Panc1 (cell line): ENCODE measurements around the gene EME1. TPM values are rescaled to one million over a fixed set of nuclear protein-coding genes. Genes with fewer than 3 reads are reported as not detected.

Experiments
- ATAC-seq: fragments of 200-7000 bp; cut with Tn5 transposase; 2 replicates; pipeline ENCODE4 v1.9.1; 2020; ENCODE audit warnings: mild to moderate bottlenecking, moderate library complexity
- BruUV-seq: library from RNA; stranded (reverse); fragments of 400-500 nt; replicated peaks from 2 replicates; lab custom pipeline; 2021; lab: Mats Ljungman, UMichigan
- CTCF ChIA-PET: fragments of 300-600 bp; sonication (Branson Sonifier 250); formaldehyde crosslinking; loops from one replicate; lab custom pipeline; 2022; ENCODE audit warnings: antibody characterized with exemption; lab: Charles Lee
- POLR2A ChIA-PET: fragments of 300-600 bp; sonication (Branson Sonifier 250); formaldehyde crosslinking; loops from one replicate; lab custom pipeline; 2022; ENCODE audit warnings: antibody characterized with exemption; lab: Charles Lee
- DNase-seq: peaks from one replicate; pipeline ENCODE4 v3.0.0-alpha.2; 2010; ENCODE audit warnings: low read depth, low spot score
- H3K27ac ChIP-seq: 2 replicates; pipeline ENCODE4 v1.5.1; 2011; ENCODE audit warnings: mild to moderate bottlenecking, low read length, inconsistent platforms
- H3K27me3 ChIP-seq: fragments of 200-500 bp; sonication (Bioruptor generic); 2 replicates; pipeline ENCODE4 v1.6.0; 2014; ENCODE audit warnings: low read length, inconsistent platforms; ENCODE audit not compliant: control insufficient read depth, insufficient read depth
- H3K36me3 ChIP-seq: fragments of 200-500 bp; sonication (Bioruptor generic); 2 replicates; pipeline ENCODE4 v1.5.1; 2014; ENCODE audit warnings: inconsistent platforms, mild to moderate bottlenecking, low read length, moderate library complexity; ENCODE audit not compliant: control insufficient read depth, insufficient read depth
- H3K4me1 ChIP-seq: 2 replicates; pipeline ENCODE4 v1.5.1; 2011; ENCODE audit warnings: inconsistent platforms, mild to moderate bottlenecking, low read length, moderate library complexity; ENCODE audit not compliant: control insufficient read depth, insufficient read depth
- H3K4me3 ChIP-seq, 2 experiments: 2 replicates each; pipeline ENCODE4 v1.5.1; 2011 to 2012; ENCODE audit warnings: low read depth in 2 of 2, low read length in 2 of 2, mild to moderate bottlenecking in 2 of 2, inconsistent platforms in 1 of 2, moderate library complexity in 1 of 2
- H3K9me3 ChIP-seq: fragments of 200-500 bp; sonication (Bioruptor generic); 2 replicates; pipeline ENCODE4 v1.5.1; 2014; ENCODE audit warnings: low read depth, mild to moderate bottlenecking, inconsistent platforms, low read length, moderate library complexity; ENCODE audit not compliant: control insufficient read depth, insufficient read depth
- CTCF ChIP-seq: fragments of 450-650 bp; IDR thresholded peaks from 2 replicates; pipeline ENCODE4 v1.5.1; 2017; ENCODE audit warnings: mild to moderate bottlenecking
- POLR2AphosphoS5 ChIP-seq: IDR thresholded peaks from 2 replicates; pipeline ENCODE4 v1.6.1; 2012; ENCODE audit warnings: mild to moderate bottlenecking, low read depth, low read length, moderate library complexity
- SIN3A ChIP-seq: IDR thresholded peaks from 2 replicates; pipeline ENCODE4 v1.6.1; 2012; ENCODE audit warnings: low read depth, mild to moderate bottlenecking, low read length, moderate library complexity, borderline replicate concordance; ENCODE audit not compliant: insufficient read depth
- TCF7L2 ChIP-seq: IDR thresholded peaks from 2 replicates; pipeline ENCODE4 v1.6.1; 2011; ENCODE audit warnings: mild to moderate bottlenecking, low read depth, low read length, inconsistent platforms
- in situ Hi-C: cut with HindIII; loops from 2 replicates; pipeline ENCODE4 v1.10.0; 2016; ENCODE audit warnings: low sequenced_read_pairs, low pct_unique_long_range_greater_than_20kb
- intact Hi-C: fragments of 100-400 bp; cut with micrococcal nuclease; formaldehyde crosslinking; loops from one replicate; pipeline ENCODE4 v1.10.0; 2022; ENCODE audit not compliant: unreplicated experiment
- total RNA-seq: library from RNA; stranded (reverse); gene quantifications from one replicate; pipeline ENCODE4 v1.2.1, GENCODE V29; 2021; ENCODE audit not compliant: unreplicated experiment
- TF ChIP-seq, protein P1 (sequence below), 2 experiments: IDR thresholded peaks; 2 replicates each; pipeline ENCODE4 v1.6.1; 2011 to 2012; ENCODE audit warnings: low read depth in 2 of 2, control low read depth in 1 of 2, low read length in 1 of 2, mild to moderate bottlenecking in 1 of 2, moderate library complexity in 1 of 2; ENCODE audit not compliant: insufficient read depth in 1 of 2

The EME1 gene
- total RNA-seq, 1 experiment from 2014 or later = 15.3 TPM

- H3K27me3 ChIP-seq = no peaks in the 10 kb centered on the region
- in situ Hi-C loops = no loop called here
- H3K9me3 ChIP-seq = no peaks in the 10 kb centered on the region
- no peak overlapping the region for H3K27ac ChIP-seq
- no TSS peak for BruUV-seq
- ATAC-seq = no peak
- peaks cover 5% of the 10 kb centered on the region for H3K4me1 ChIP-seq
- POLR2A ChIA-PET = no interaction called here
- no peak overlapping the region for H3K4me3 ChIP-seq
- peaks cover 21% of the 10 kb centered on the region for H3K36me3 ChIP-seq
- CTCF ChIA-PET = no interaction called here
- no peak for DNase-seq
- intact Hi-C loops = no loop called here
- TF ChIP-seq, protein P1, sequence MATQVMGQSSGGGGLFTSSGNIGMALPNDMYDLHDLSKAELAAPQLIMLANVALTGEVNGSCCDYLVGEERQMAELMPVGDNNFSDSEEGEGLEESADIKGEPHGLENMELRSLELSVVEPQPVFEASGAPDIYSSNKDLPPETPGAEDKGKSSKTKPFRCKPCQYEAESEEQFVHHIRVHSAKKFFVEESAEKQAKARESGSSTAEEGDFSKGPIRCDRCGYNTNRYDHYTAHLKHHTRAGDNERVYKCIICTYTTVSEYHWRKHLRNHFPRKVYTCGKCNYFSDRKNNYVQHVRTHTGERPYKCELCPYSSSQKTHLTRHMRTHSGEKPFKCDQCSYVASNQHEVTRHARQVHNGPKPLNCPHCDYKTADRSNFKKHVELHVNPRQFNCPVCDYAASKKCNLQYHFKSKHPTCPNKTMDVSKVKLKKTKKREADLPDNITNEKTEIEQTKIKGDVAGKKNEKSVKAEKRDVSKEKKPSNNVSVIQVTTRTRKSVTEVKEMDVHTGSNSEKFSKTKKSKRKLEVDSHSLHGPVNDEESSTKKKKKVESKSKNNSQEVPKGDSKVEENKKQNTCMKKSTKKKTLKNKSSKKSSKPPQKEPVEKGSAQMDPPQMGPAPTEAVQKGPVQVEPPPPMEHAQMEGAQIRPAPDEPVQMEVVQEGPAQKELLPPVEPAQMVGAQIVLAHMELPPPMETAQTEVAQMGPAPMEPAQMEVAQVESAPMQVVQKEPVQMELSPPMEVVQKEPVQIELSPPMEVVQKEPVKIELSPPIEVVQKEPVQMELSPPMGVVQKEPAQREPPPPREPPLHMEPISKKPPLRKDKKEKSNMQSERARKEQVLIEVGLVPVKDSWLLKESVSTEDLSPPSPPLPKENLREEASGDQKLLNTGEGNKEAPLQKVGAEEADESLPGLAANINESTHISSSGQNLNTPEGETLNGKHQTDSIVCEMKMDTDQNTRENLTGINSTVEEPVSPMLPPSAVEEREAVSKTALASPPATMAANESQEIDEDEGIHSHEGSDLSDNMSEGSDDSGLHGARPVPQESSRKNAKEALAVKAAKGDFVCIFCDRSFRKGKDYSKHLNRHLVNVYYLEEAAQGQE (IDR thresholded peaks at IDR 0.05; ENCODE audit: insufficient read depth in 1 of 2, low read depth in 2 of 2, low read length in 1 of 2) = no peak
- TF ChIP-seq POLR2AphosphoS5 = no peak; the same call in 1 of the 2 replicates
- TF ChIP-seq CTCF = no peak
- no peak for TF ChIP-seq SIN3A
- TF ChIP-seq TCF7L2 = no peak
Measured at GRCh38 chr17:50370052-50370451, 3.0 kb upstream of the EME1 start.

- no TSS peak for BruUV-seq
Measured at GRCh38 chr17:50371526-50371925, 1.5 kb upstream of the EME1 start.

More at GRCh38 chr17:50371526-50371925, 1.5 kb upstream of the EME1 start:
- H3K36me3 ChIP-seq = peaks cover 21% of the 10 kb centered on the region
- in situ Hi-C loops (no loop called here), intact Hi-C loops (no loop called here)
- CTCF ChIA-PET = interaction anchor here (0.8 kb wide), 1 partner anchor 173 kb away, joined by 19 read pairs; no protein-coding TSS in a partner anchor
- peak overlapping the region; percentile 53 to 95 for H3K4me3 ChIP-seq
- no peak for DNase-seq
- TF ChIP-seq POLR2AphosphoS5 (no peak), CTCF (no peak), SIN3A (no peak), TCF7L2 (no peak)
- TF ChIP-seq, protein P1 (IDR thresholded peaks at IDR 0.05; ENCODE audit: insufficient read depth in 1 of 2, low read depth in 2 of 2, low read length in 1 of 2) = no peak
- no peaks in the 10 kb centered on the region for H3K27me3 ChIP-seq
- POLR2A ChIA-PET = interaction anchor here (0.6 kb wide), 1 partner anchor 82 kb away, joined by 4 read pairs; no protein-coding TSS in a partner anchor
- no peak for ATAC-seq
- H3K9me3 ChIP-seq = no peaks in the 10 kb centered on the region
- no peak overlapping the region; the same call in 1 of the 2 replicates for H3K27ac ChIP-seq
- H3K4me1 ChIP-seq = peaks cover 5% of the 10 kb centered on the region
